Activated CD8-positive, alpha-beta T cell treated with anti-CD3 and anti-CD28 coated beads, Interleukin-2, amount 10 ng/mL, durations not matched to agents 7 days and 5 days (primary cell): ENCODE results near the gene PDE4B. TPM values are rescaled to one million over a fixed set of nuclear protein-coding genes. Genes with fewer than 3 reads are reported as not detected.
"Not testable (repeated sequence)": the region's sequence is repeated elsewhere in the genome, so short reads cannot be mapped to it uniquely, and the experiment has no call there.

Experiments used
- ATAC-seq: fragments of 150-1000 bp; cut with Tn5 transposase; one replicate; pipeline ENCODE4 v1.10.0; 2021; ENCODE audit warnings: moderate library complexity
- CTCF ChIA-PET: fragments of 350-600 bp; sonication (Branson Sonifier 250); formaldehyde crosslinking; loops from one replicate; lab custom pipeline; 2021; ENCODE audit warnings: antibody characterized with exemption; lab: Charles Lee
- POLR2A ChIA-PET: fragments of 350-600 bp; sonication (Branson Sonifier 250); formaldehyde crosslinking; loops from one replicate; lab custom pipeline; 2021; ENCODE audit warnings: antibody characterized with exemption; lab: Charles Lee
- DNase-seq: peaks from one replicate; pipeline ENCODE4 v3.0.0-alpha.2; 2020
- H3K27ac Mint-ChIP-seq: one replicate; pipeline ENCODE4 v1.8.0; 2021; ENCODE audit warnings: mild to moderate bottlenecking, mixed read lengths
- H3K27me3 Mint-ChIP-seq: one replicate; pipeline ENCODE4 v1.8.0; 2021; ENCODE audit warnings: low read depth, mixed read lengths
- H3K36me3 Mint-ChIP-seq: one replicate; pipeline ENCODE4 v1.8.0; 2021; ENCODE audit warnings: low read depth, mixed read lengths
- H3K4me1 Mint-ChIP-seq: one replicate; pipeline ENCODE4 v1.8.0; 2021; ENCODE audit warnings: low read depth, mixed read lengths
- H3K4me3 Mint-ChIP-seq: one replicate; pipeline ENCODE4 v1.8.0; 2021; ENCODE audit warnings: mild to moderate bottlenecking, mixed read lengths
- H3K9me3 Mint-ChIP-seq: one replicate; pipeline ENCODE4 v1.8.0; 2022; ENCODE audit warnings: mixed read lengths; ENCODE audit not compliant: insufficient read depth
- total RNA-seq, 2 experiments: library from RNA; stranded (reverse); gene quantifications; one replicate each; pipeline ENCODE4 v1.2.3, GENCODE V29; 2021

Gene PDE4B
- total RNA-seq, 2 experiments from 2014 or later, result 21.4 to 24.3 TPM

DNA sequence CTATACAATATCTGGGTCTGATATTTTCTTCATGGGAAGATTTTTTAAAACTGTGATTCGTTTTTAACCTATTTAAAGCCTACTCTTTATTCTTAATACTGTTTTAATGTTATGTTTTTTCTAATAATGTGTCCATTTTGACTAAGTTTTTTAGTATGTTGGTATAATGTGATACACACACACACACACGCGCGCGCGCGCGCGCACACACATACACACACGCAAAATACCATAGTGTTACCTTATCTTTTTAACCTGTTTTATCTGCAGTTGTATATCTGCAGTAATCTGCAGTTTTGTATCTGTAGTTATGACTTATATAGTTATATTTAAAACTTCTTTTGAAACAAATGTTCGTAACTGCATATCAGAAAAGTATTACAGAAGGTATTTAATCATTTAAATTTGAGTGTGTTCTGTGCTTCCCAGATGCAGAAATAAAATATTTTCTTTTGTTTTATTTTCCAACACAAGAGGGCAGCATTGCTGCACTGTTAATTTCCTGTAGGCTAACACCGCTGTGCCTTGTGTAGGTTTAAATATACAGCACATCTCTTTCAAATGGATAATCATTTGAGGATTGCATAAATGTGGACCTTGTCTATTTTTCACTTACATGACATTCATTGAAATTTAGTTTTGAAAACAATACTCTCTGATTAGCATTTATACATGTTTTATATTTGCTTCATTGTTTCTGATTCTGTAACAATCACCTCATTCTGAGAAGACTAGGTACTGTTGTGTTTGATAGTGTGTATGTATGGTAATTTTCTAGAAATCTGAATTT, 166.1 kb downstream of the PDE4B start:
- Mint-ChIP-seq H3K27ac (no peak overlapping the region), H3K9me3 (no peaks in the 10 kb centered on the region), H3K4me3 (no peak overlapping the region), H3K36me3 (no peaks in the 10 kb centered on the region), H3K4me1 (no peaks in the 10 kb centered on the region), H3K27me3 (peaks cover 4% of the 10 kb centered on the region)
- peak; percentile 47 for DNase-seq
- ChIA-PET POLR2A (no interaction called here), CTCF (interaction anchor here (0.8 to 7.7 kb wide), 17 partner anchors 19 to 722 kb away, joined by 3 to 175 read pairs (median 5); no protein-coding TSS in a partner anchor)
- peak; percentile 57 for ATAC-seq

GRCh38 chr1:65959896-65960567, 167.3 kb downstream of the PDE4B start:
- Mint-ChIP-seq H3K27ac (no peak overlapping the region), H3K4me3 (no peak overlapping the region), H3K27me3 (peaks cover 4% of the 10 kb centered on the region), H3K36me3 (no peaks in the 10 kb centered on the region), H3K4me1 (no peaks in the 10 kb centered on the region), H3K9me3 (no peaks in the 10 kb centered on the region)
- ChIA-PET POLR2A (no interaction called here), CTCF (interaction anchor here (0.7 to 7.7 kb wide), 15 partner anchors 21 to 544 kb away, joined by 3 to 175 read pairs (median 4); no protein-coding TSS in a partner anchor)
- DNase-seq (no peak), ATAC-seq (no peak)

GRCh38 chr1:65963156-65963888, 170.6 kb downstream of the PDE4B start:
- Mint-ChIP-seq H3K9me3 (no peaks in the 10 kb centered on the region), H3K36me3 (no peaks in the 10 kb centered on the region), H3K4me3 (no peak overlapping the region), H3K27me3 (peaks cover 2% of the 10 kb centered on the region), H3K27ac (no peak overlapping the region), H3K4me1 (no peaks in the 10 kb centered on the region)
- CTCF ChIA-PET, result interaction anchor here (1.4 to 7.7 kb wide), 4 partner anchors 279 to 541 kb away, joined by 4 to 175 read pairs (median 14); no protein-coding TSS in a partner anchor
- POLR2A ChIA-PET, result no interaction called here
- ATAC-seq (no peak), DNase-seq (no peak)

DNA sequence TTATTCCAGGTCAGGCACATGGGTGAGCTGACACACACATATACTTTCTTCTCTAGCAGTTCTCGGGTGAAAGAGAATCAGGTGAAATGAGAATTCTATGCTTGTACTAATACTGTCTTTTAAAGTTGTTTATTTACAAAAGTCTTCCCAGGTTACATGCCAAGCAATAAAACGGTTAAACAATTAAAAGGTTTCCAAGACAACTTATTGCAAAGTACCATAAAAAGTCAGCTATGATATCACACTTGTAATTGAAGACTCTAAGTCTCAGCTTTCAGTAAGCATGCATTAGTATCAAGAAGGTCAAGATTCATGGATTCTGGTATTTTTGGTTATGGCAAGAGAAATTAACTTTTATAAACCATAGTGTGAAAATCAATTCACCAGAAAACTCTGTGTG, 171.4 kb downstream of the PDE4B start:
- CTCF ChIA-PET, result interaction anchor here (1.4 to 7.7 kb wide), 4 partner anchors 278 to 540 kb away, joined by 4 to 175 read pairs (median 14); no protein-coding TSS in a partner anchor

DNA sequence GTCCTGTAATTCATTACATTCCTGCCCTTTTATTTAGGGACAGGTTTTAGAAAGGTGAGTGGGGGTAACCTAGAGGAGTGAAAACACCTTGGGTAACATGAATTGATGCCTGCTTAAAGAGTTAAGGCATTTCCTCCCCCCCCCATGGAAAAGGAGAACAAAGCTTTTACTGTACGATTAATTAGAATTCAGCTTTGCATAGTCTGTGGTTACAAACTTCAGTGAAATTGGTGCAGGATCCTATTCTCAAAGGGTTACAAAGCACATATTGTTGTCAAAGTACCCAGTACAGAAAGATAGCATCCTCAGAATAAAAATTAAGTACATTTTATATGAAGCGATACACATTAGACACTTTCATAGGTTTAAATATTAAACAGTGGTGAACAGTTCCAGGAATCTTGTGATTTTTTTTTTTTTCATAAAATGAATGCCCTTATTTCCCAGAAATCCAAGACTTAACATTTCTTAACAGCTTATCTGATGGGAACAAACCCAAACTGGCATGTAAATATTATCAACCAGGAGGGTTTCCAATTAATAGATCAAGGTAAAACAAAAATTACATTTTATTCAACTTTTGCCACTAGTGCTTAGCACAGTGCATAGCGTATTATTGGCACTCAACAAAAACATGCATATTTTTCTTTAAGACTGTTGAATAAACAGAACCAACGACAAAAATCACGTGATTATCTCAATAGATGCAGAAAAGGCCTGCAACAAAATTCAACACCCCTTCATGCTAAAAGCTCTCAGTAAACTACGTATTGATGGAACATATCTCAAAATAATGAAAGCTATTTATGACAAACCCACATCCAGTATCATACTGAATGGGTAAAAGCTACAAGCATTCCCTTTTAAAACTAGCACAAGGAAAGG, 172.7 kb downstream of the PDE4B start:
- no peak overlapping the region for H3K4me3 Mint-ChIP-seq
- H3K4me1 Mint-ChIP-seq, result no peaks in the 10 kb centered on the region
- H3K27me3 Mint-ChIP-seq, result peaks cover 2% of the 10 kb centered on the region
- POLR2A ChIA-PET, result no interaction called here
- no peaks in the 10 kb centered on the region for H3K36me3 Mint-ChIP-seq
- DNase-seq (no peak), ATAC-seq (no peak)
- no peak overlapping the region for H3K27ac Mint-ChIP-seq
- H3K9me3 Mint-ChIP-seq, result no peaks in the 10 kb centered on the region
- CTCF ChIA-PET, result interaction anchor here (1.4 to 7.7 kb wide), 3 partner anchors 277 to 539 kb away, joined by 4 to 175 read pairs (median 25); no protein-coding TSS in a partner anchor

More for the DNA sequence above, 171.4 kb downstream of the PDE4B start:
- H3K4me1 Mint-ChIP-seq, result no peaks in the 10 kb centered on the region
- no peak overlapping the region for H3K27ac Mint-ChIP-seq
- POLR2A ChIA-PET, result no interaction called here
- no peak overlapping the region for H3K4me3 Mint-ChIP-seq
- H3K27me3 Mint-ChIP-seq, result peaks cover 2% of the 10 kb centered on the region
- no peaks in the 10 kb centered on the region for H3K9me3 Mint-ChIP-seq
- no peak for ATAC-seq
- no peaks in the 10 kb centered on the region for H3K36me3 Mint-ChIP-seq
- no peak for DNase-seq

- H3K4me1 Mint-ChIP-seq, POLR2A ChIA-PET, H3K36me3 Mint-ChIP-seq, H3K4me3 Mint-ChIP-seq, ATAC-seq, H3K9me3 Mint-ChIP-seq, CTCF ChIA-PET, DNase-seq, H3K27ac Mint-ChIP-seq: not testable (repeated sequence)
- peaks cover 10% of the 10 kb centered on the region for H3K27me3 Mint-ChIP-seq
Measured at GRCh38 chr1:65967492-65967891, 174.8 kb downstream of the PDE4B start.

DNA sequence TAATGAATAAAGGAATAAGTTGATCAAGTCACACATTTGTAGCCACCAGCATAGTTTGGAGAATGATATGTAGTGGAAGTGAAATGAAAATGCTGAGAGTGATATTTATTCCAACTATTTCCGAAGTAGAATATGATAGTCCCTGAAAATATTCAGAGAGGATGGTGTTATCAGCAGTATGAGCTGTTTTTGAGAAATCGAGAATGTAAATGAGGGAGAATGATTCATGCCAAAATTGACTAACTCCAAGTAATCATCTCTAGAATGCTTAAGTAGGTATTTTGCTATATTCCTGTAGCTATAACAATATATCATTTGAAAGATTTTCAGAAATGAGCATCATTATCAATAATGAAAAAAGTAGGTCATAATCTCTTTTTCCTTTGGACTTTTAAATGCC, 178.9 kb downstream of the PDE4B start:
- H3K9me3 Mint-ChIP-seq, result peaks cover 7% of the 10 kb centered on the region
- no peak overlapping the region for H3K4me3 Mint-ChIP-seq
- DNase-seq, result no peak
- ChIA-PET POLR2A (no interaction called here), CTCF (interaction anchor here (1.0 kb wide), 1 partner anchor 475 kb away, joined by 3 read pairs; no protein-coding TSS in a partner anchor)
- H3K27ac Mint-ChIP-seq, result no peak overlapping the region
- no peaks in the 10 kb centered on the region for H3K4me1 Mint-ChIP-seq
- H3K36me3 Mint-ChIP-seq, result no peaks in the 10 kb centered on the region
- H3K27me3 Mint-ChIP-seq, result peaks cover 9% of the 10 kb centered on the region
- ATAC-seq, result no peak

- Mint-ChIP-seq H3K9me3 (peaks cover 7% of the 10 kb centered on the region), H3K27me3 (peaks cover 9% of the 10 kb centered on the region), H3K4me3 (no peak overlapping the region), H3K27ac (no peak overlapping the region), H3K36me3 (no peaks in the 10 kb centered on the region), H3K4me1 (no peaks in the 10 kb centered on the region)
- CTCF ChIA-PET, result no interaction called here
- DNase-seq, result no peak
- no peak for ATAC-seq
- POLR2A ChIA-PET, result no interaction called here
Measured at GRCh38 chr1:65975708-65976107, 183.0 kb downstream of the PDE4B start.

DNA sequence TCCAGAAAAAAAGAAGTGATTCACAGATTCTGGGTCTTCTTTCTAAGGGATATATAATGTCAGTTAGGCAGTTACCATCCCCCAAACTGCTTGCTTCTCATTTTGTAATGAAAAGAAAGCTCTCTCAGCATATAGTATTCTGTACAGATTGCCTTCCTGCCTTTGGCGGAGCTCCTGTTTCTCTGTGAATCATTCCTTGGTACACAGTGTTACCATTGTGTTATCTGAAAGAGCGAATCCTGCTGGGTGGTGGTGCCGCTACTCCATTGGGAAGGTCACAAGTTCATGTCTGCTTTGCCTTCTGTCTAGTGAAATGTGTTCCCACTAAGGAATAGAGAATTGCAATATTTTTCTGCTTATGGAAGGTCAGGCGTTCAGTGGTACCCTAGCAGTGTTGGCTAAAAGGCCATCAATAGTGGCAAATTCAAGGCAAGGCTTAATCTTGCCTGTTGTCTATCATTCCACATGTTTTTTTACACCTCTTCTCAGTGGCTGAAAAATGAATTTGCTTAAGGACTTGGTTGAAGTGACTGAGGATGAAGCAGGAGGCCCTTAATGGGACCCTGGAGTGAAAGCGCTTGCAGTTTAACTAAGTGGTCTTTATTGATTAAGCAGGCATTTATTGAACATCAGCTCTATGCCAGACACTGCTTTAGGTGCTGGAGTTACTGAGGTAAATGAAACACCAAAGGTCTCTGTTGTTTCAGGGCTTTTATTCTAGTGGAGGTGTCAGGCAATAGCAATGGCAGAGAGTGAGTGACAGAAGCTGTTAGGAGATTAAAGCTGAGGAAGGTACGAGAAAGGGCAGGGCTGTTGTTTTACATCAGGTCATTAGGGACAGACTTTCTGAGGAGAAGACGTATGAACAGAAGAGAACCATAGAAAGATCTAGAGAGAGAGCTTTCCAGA, 186.7 kb downstream of the PDE4B start:
- ChIA-PET CTCF (interaction anchor here (1.5 kb wide), 1 partner anchor 264 kb away, joined by 3 read pairs; no protein-coding TSS in a partner anchor), POLR2A (no interaction called here)
- Mint-ChIP-seq H3K36me3 (no peaks in the 10 kb centered on the region), H3K4me3 (no peak overlapping the region), H3K9me3 (peaks cover 7% of the 10 kb centered on the region), H3K4me1 (no peaks in the 10 kb centered on the region), H3K27ac (no peak overlapping the region), H3K27me3 (peaks cover 5% of the 10 kb centered on the region)
- ATAC-seq (no peak), DNase-seq (no peak)

- POLR2A ChIA-PET, result no interaction called here
- Mint-ChIP-seq H3K4me3 (no peak overlapping the region), H3K27me3 (peaks cover 5% of the 10 kb centered on the region), H3K36me3 (no peaks in the 10 kb centered on the region), H3K9me3 (peaks cover under 1% of the 10 kb centered on the region), H3K27ac (no peak overlapping the region), H3K4me1 (no peaks in the 10 kb centered on the region)
- no peak for ATAC-seq
- no peak for DNase-seq
- CTCF ChIA-PET, result no interaction called here
Measured at GRCh38 chr1:65980237-65980636, 187.5 kb downstream of the PDE4B start.
